ENCODE measurements around the gene SULF2. TPM values are rescaled to one million over a fixed set of nuclear protein-coding genes. Genes with fewer than 3 reads are reported as not detected.

SULF2 gene
- total RNA-seq, 4 donors from 2014 or later, result 31.5 to 182 (median 94.4) TPM

DNA sequence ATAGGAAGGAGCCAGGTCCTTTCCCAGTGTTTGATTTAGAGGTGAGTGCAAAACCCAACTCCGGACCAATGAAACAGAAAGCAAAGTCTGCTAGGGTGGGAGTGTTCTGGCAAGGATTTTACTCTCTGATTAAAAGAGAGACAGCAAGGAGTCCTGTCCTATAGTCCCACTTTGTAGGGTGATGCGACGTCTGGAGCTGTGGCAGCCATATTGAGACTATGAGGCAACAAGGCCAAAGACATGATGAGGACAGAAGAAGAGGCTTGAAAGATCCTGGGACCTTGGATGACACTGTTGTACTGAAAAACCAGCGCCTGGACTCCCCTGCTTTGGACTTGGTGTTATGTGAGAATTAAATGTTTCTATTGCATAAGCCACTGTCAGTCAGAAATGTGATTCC lies 8.1 kb downstream of the SULF2 start:
- Histone ChIP-seq H3K9me3 (no peaks in the 10 kb centered on the region), H3K36me3 (peaks cover 0 to 74% (median 0%) of the 10 kb centered on the region in 3 donors), H3K27ac (no peak overlapping the region), H3K4me3 (no peak overlapping the region), H3K4me1 (peaks cover 0 to 58% (median 5%) of the 10 kb centered on the region in 3 donors), H3K27me3 (no peaks in the 10 kb centered on the region)
- TF ChIP-seq CTCF (IDR thresholded peaks at IDR 0.05) (no peak), POLR2A (IDR thresholded peaks at IDR 0.05) (no peak)
- DNase-seq, result no peak
- 78 to 89% methylated on average over 3 to 4 of the region's 4 CpGs for WGBS, 2 donors
- intact Hi-C loops (cut with DNase I), result no loop called here

GRCh38 chr20:47776639-47777038 lies 8.6 kb downstream of the SULF2 start:
- intact Hi-C loops (cut with DNase I), result no loop called here
- H3K4me1 ChIP-seq, result peaks cover 0 to 55% (median under 1%) of the 10 kb centered on the region in 3 donors
- H3K4me3 ChIP-seq, result no peak overlapping the region
- peaks cover 0 to 74% (median 0%) of the 10 kb centered on the region in 3 donors for H3K36me3 ChIP-seq
- no peak for DNase-seq
- no peaks in the 10 kb centered on the region for H3K9me3 ChIP-seq
- H3K27ac ChIP-seq, result no peak overlapping the region
- no peaks in the 10 kb centered on the region for H3K27me3 ChIP-seq
- TF ChIP-seq POLR2A (IDR thresholded peaks at IDR 0.05), result no peak
- TF ChIP-seq CTCF (IDR thresholded peaks at IDR 0.05), result no peak
- WGBS, 2 donors, result 83 to 100% methylated on average over 3 to 4 of the region's 4 CpGs

DNA sequence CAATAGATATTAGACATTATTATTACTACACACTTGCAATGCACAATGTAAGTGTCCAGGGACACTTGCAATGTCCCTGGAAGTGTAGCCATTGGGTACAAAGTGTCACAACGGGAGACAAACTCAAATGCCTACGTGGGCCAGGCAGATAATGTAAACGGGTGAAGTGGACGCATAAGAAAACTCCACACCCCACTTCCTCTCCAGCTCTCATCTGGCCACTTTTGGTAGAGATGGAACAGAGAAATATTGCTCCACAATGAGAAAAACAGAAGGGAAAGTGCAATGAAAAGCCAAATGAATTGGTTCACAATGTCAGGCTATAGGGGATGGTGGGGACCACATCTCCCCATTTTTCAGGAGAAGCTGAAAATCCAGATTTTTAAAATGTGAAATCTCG lies 9.4 kb downstream of the SULF2 start:
- intact Hi-C loops (cut with DNase I), result no loop called here
- peaks cover 0 to 74% (median 0%) of the 10 kb centered on the region in 3 donors for H3K36me3 ChIP-seq
- TF ChIP-seq CTCF (IDR thresholded peaks at IDR 0.05) (no peak), POLR2A (IDR thresholded peaks at IDR 0.05) (no peak)
- 69 to 94% methylated on average over 4 to 5 of the region's 5 CpGs for WGBS, 2 donors
- H3K27ac ChIP-seq, result no peak overlapping the region
- DNase-seq, result no peak
- H3K4me3 ChIP-seq, result no peak overlapping the region
- peaks cover 0 to 47% (median 0%) of the 10 kb centered on the region in 3 donors for H3K4me1 ChIP-seq
- H3K27me3 ChIP-seq, result no peaks in the 10 kb centered on the region
- peaks cover 0 to under 1% (median 0%) of the 10 kb centered on the region in 3 donors for H3K9me3 ChIP-seq

DNA sequence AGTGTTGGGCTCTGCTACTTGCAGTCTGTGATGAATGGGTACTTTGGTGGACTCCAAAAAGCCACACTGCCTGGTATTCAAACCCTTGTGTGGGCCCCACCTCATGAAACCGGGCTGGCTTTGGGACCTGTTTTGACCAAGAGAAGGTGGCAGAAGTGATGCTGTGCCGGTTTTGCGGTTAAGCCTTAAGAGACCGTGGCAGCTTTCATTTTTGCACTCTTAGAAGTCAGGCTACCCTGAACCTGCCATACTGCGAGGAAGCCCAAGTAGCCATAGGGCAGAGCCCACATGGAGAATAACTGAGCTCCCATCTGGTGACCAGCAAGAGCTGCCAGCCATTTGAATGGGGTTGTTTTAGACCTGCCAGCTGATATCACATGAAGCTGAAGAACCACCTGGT lies 10.2 kb downstream of the SULF2 start:
- Histone ChIP-seq H3K9me3 (peaks cover 0 to 5% (median 4%) of the 10 kb centered on the region in 3 donors), H3K36me3 (peaks cover 0 to 75% (median 0%) of the 10 kb centered on the region in 3 donors), H3K4me3 (no peak overlapping the region), H3K27me3 (no peaks in the 10 kb centered on the region), H3K4me1 (peaks cover 0 to 44% (median 0%) of the 10 kb centered on the region in 3 donors), H3K27ac (peak overlapping the region in 2 of 4 donors; percentile 49 to 66)
- intact Hi-C loops (cut with DNase I), result no loop called here
- no peak for DNase-seq
- 85% methylated on average over 4 of the region's 5 CpGs; no CpG with 5 or more reads in 1 of the 2 donors for WGBS, 2 donors
- TF ChIP-seq POLR2A (IDR thresholded peaks at IDR 0.05) (no peak), CTCF (IDR thresholded peaks at IDR 0.05) (no peak)

DNA sequence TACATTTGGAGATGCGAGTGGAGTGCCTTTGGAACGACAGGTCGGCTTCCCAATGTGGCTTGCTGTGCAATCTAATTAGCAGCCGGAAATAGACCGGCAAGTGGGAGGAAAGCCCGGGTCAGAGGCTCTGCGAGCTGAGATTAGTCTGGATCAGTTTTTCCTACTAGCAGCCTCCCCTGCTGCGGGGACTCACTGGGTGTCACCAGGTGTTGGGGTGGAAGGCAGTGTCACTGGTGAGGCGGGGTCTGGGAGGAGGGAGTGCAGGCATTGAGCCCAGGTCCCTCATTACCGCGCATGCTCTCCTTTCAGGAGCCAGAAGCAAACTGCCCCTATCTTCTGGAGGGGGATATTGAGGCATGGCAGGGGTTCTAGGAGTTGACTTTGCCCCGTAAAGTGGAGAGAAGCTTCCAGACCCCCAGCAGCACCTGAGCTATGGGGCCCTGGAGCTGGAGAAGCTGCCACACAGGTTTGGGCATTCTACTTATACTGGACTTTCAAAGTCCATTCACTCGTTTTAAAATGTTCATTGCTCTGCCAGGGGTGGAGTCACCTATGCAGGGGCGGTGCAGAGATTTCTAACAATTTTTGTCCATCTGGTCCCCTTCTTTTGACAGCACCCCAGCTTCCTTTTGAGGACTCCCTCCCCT lies 11.0 kb downstream of the SULF2 start:
- peaks cover 0 to 5% (median 4%) of the 10 kb centered on the region in 3 donors for H3K9me3 ChIP-seq
- H3K27me3 ChIP-seq, result no peaks in the 10 kb centered on the region
- WGBS, 2 donors, result 62 to 77% methylated on average over 5 to 13 of the region's 14 CpGs
- DNase-seq, result no peak
- peaks cover 0 to 49% (median 0%) of the 10 kb centered on the region in 3 donors for H3K4me1 ChIP-seq
- H3K36me3 ChIP-seq, result peaks cover 0 to 82% (median 0%) of the 10 kb centered on the region in 3 donors
- H3K27ac ChIP-seq, result peak overlapping the region in 3 of 4 donors; percentile 12 to 66 (median 49)
- H3K4me3 ChIP-seq, result peak overlapping the region in 1 of 4 donors; percentile 7
- TF ChIP-seq POLR2A (IDR thresholded peaks at IDR 0.05) (no peak), CTCF (IDR thresholded peaks at IDR 0.05) (no peak)
- intact Hi-C loops (cut with DNase I), result no loop called here
